Measurements from ENCODE around the gene HBG1. TPM values are rescaled to one million over a fixed set of nuclear protein-coding genes. Genes with fewer than 3 reads are reported as not detected.

The HBG1 gene
- polyA plus RNA-seq, 1 donor, result 9.7 TPM

- Histone ChIP-seq H3K27me3 (ENCODE audit: control insufficient read depth, insufficient read depth, low read length) (no peaks in the 10 kb centered on the region), H3K36me3 (ENCODE audit: control insufficient read depth, insufficient read depth, low read length) (no peaks in the 10 kb centered on the region), H3K4me1 (ENCODE audit: control insufficient read depth, insufficient read depth, low read length) (no peaks in the 10 kb centered on the region), H3K9me3 (ENCODE audit: control insufficient read depth, low read depth, low read length) (no peaks in the 10 kb centered on the region), H3K27ac (ENCODE audit: low read length) (no peak overlapping the region), H3K4me3 (ENCODE audit: low read length) (no peak overlapping the region)
- DNase-seq, result no peak
Measured at GRCh38 chr11:5239046-5239445, 10.6 kb downstream of the HBG1 start.

DNA sequence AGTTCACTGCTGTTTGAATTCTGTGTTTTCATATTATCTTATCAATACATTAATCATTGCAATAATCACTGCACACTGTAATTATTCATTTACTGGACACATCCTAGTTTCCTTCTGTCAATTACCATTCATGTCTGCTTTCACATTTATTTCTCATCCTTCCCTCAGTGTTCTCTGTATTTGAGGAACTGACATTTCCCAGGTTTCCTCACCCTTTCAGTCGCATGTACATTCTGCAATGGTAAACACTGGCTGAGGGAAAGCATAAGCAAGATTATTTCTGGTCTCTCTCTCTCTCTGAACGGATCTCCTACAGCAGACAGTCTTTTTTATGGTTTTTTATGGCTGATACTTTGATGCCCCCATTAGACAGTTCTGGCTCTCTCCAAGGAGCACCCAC lies 11.2 kb downstream of the HBG1 start:
- H3K4me3 ChIP-seq (ENCODE audit: low read length), result no peak overlapping the region
- H3K27ac ChIP-seq (ENCODE audit: low read length), result no peak overlapping the region
- H3K9me3 ChIP-seq (ENCODE audit: control insufficient read depth, low read depth, low read length), result no peaks in the 10 kb centered on the region
- 40% methylated on average over 1 of the region's 2 CpGs for WGBS (ENCODE audit: insufficient coverage, low lambda C conversion rate)
- no peaks in the 10 kb centered on the region for H3K4me1 ChIP-seq (ENCODE audit: control insufficient read depth, insufficient read depth, low read length)
- no peaks in the 10 kb centered on the region for H3K27me3 ChIP-seq (ENCODE audit: control insufficient read depth, insufficient read depth, low read length)
- DNase-seq, result no peak
- no peaks in the 10 kb centered on the region for H3K36me3 ChIP-seq (ENCODE audit: control insufficient read depth, insufficient read depth, low read length)

- no peaks in the 10 kb centered on the region for H3K36me3 ChIP-seq (ENCODE audit: control insufficient read depth, insufficient read depth, low read length)
- H3K4me3 ChIP-seq (ENCODE audit: low read length), result no peak overlapping the region
Measured at GRCh38 chr11:5237420-5237819, 12.2 kb downstream of the HBG1 start.

GRCh38 chr11:5235364-5236095 lies 14.1 kb downstream of the HBG1 start:
- Histone ChIP-seq H3K27me3 (ENCODE audit: control insufficient read depth, insufficient read depth, low read length) (no peaks in the 10 kb centered on the region), H3K9me3 (ENCODE audit: control insufficient read depth, low read depth, low read length) (no peaks in the 10 kb centered on the region), H3K4me1 (ENCODE audit: control insufficient read depth, insufficient read depth, low read length) (no peaks in the 10 kb centered on the region), H3K27ac (ENCODE audit: low read length) (no peak overlapping the region), H3K4me3 (ENCODE audit: low read length) (no peak overlapping the region), H3K36me3 (ENCODE audit: control insufficient read depth, insufficient read depth, low read length) (no peaks in the 10 kb centered on the region)
- DNase-seq, result no peak
- 92% methylated on average over 5 of the region's 5 CpGs for WGBS (ENCODE audit: insufficient coverage, low lambda C conversion rate)

More at GRCh38 chr11:5237420-5237819, 12.2 kb downstream of the HBG1 start:
- Histone ChIP-seq H3K4me1 (ENCODE audit: control insufficient read depth, insufficient read depth, low read length) (no peaks in the 10 kb centered on the region), H3K27ac (ENCODE audit: low read length) (no peak overlapping the region), H3K27me3 (ENCODE audit: control insufficient read depth, insufficient read depth, low read length) (no peaks in the 10 kb centered on the region), H3K9me3 (ENCODE audit: control insufficient read depth, low read depth, low read length) (no peaks in the 10 kb centered on the region)
- DNase-seq, result no peak
- WGBS (ENCODE audit: insufficient coverage, low lambda C conversion rate), result 100% methylated on average over 1 of the region's 2 CpGs

GRCh38 chr11:5234381-5234834 lies 15.2 kb downstream of the HBG1 start, which contains the start of gene HBD:
Gene HBD, minus strand, starts transcription at chr11:5234483. Its CDS starts 50 bp downstream, at chr11:5234433.
- no peaks in the 10 kb centered on the region for H3K4me1 ChIP-seq (ENCODE audit: control insufficient read depth, insufficient read depth, low read length)
- no peak within 1 kb of the TSS for H3K27ac ChIP-seq (ENCODE audit: low read length)
- WGBS (ENCODE audit: insufficient coverage, low lambda C conversion rate), result no CpG with 5 or more reads among the region's 2 CpGs
- H3K4me3 ChIP-seq (ENCODE audit: low read length), result no peak within 1 kb of the TSS
- H3K36me3 ChIP-seq (ENCODE audit: control insufficient read depth, insufficient read depth, low read length), result no peaks in the 10 kb centered on the region
- H3K27me3 ChIP-seq (ENCODE audit: control insufficient read depth, insufficient read depth, low read length), result no peaks in the 10 kb centered on the region
- no peaks in the 10 kb centered on the region for H3K9me3 ChIP-seq (ENCODE audit: control insufficient read depth, low read depth, low read length)
- DNase-seq, result no peak

GRCh38 chr11:5233307-5233706 lies 16.4 kb downstream of the HBG1 start:
- Histone ChIP-seq H3K27ac (ENCODE audit: low read length) (no peak overlapping the region), H3K4me3 (ENCODE audit: low read length) (no peak overlapping the region), H3K27me3 (ENCODE audit: control insufficient read depth, insufficient read depth, low read length) (no peaks in the 10 kb centered on the region), H3K9me3 (ENCODE audit: control insufficient read depth, low read depth, low read length) (no peaks in the 10 kb centered on the region), H3K4me1 (ENCODE audit: control insufficient read depth, insufficient read depth, low read length) (no peaks in the 10 kb centered on the region), H3K36me3 (ENCODE audit: control insufficient read depth, insufficient read depth, low read length) (no peaks in the 10 kb centered on the region)
- 100% methylated on average over 1 of the region's 1 CpG for WGBS (ENCODE audit: insufficient coverage, low lambda C conversion rate)
- no peak for DNase-seq

GRCh38 chr11:5232821-5233220 lies 16.8 kb downstream of the HBG1 start:
- Histone ChIP-seq H3K4me1 (ENCODE audit: control insufficient read depth, insufficient read depth, low read length) (no peaks in the 10 kb centered on the region), H3K27me3 (ENCODE audit: control insufficient read depth, insufficient read depth, low read length) (no peaks in the 10 kb centered on the region), H3K36me3 (ENCODE audit: control insufficient read depth, insufficient read depth, low read length) (no peaks in the 10 kb centered on the region), H3K9me3 (ENCODE audit: control insufficient read depth, low read depth, low read length) (no peaks in the 10 kb centered on the region), H3K27ac (ENCODE audit: low read length) (no peak overlapping the region), H3K4me3 (ENCODE audit: low read length) (no peak overlapping the region)
- WGBS (ENCODE audit: insufficient coverage, low lambda C conversion rate), result no CpG with 5 or more reads among the region's 2 CpGs
- DNase-seq, result no peak

DNA sequence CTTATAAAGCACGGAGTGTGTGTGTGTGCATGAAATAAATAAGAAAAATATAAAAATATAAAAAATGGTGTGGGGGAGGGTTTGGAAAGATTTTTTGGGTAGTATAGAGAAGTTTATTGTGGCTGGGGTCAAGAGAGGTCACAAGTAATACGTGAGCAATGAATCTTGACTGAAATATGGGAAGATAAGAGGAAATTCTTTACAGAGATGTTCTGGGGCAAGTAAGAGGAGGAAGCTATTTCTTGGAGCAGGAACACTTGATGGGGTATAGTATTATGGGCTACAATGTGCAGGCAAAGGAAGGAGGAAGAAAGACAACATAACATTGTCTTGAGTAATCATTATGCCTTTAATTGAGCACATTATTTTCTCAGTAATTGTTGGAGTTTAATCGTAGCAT lies 17.5 kb downstream of the HBG1 start:
- Histone ChIP-seq H3K36me3 (ENCODE audit: control insufficient read depth, insufficient read depth, low read length) (no peaks in the 10 kb centered on the region), H3K4me1 (ENCODE audit: control insufficient read depth, insufficient read depth, low read length) (no peaks in the 10 kb centered on the region), H3K27ac (ENCODE audit: low read length) (no peak overlapping the region), H3K27me3 (ENCODE audit: control insufficient read depth, insufficient read depth, low read length) (no peaks in the 10 kb centered on the region), H3K4me3 (ENCODE audit: low read length) (no peak overlapping the region), H3K9me3 (ENCODE audit: control insufficient read depth, low read depth, low read length) (no peaks in the 10 kb centered on the region)
- no peak for DNase-seq
- WGBS (ENCODE audit: insufficient coverage, low lambda C conversion rate), result 91% methylated on average over 2 of the region's 3 CpGs

- no peaks in the 10 kb centered on the region for H3K36me3 ChIP-seq (ENCODE audit: control insufficient read depth, insufficient read depth, low read length)
- H3K27me3 ChIP-seq (ENCODE audit: control insufficient read depth, insufficient read depth, low read length), result no peaks in the 10 kb centered on the region
- no peaks in the 10 kb centered on the region for H3K9me3 ChIP-seq (ENCODE audit: control insufficient read depth, low read depth, low read length)
- WGBS (ENCODE audit: insufficient coverage, low lambda C conversion rate), result no CpG with 5 or more reads among the region's 2 CpGs
- H3K4me1 ChIP-seq (ENCODE audit: control insufficient read depth, insufficient read depth, low read length), result no peaks in the 10 kb centered on the region
- H3K4me3 ChIP-seq (ENCODE audit: low read length), result no peak overlapping the region
- no peak overlapping the region for H3K27ac ChIP-seq (ENCODE audit: low read length)
- no peak for DNase-seq
Measured at GRCh38 chr11:5231111-5231510, 18.5 kb downstream of the HBG1 start.

GRCh38 chr11:5230266-5230665 lies 19.4 kb downstream of the HBG1 start:
- Histone ChIP-seq H3K4me3 (ENCODE audit: low read length) (no peak overlapping the region), H3K9me3 (ENCODE audit: control insufficient read depth, low read depth, low read length) (no peaks in the 10 kb centered on the region), H3K4me1 (ENCODE audit: control insufficient read depth, insufficient read depth, low read length) (no peaks in the 10 kb centered on the region), H3K36me3 (ENCODE audit: control insufficient read depth, insufficient read depth, low read length) (no peaks in the 10 kb centered on the region), H3K27me3 (ENCODE audit: control insufficient read depth, insufficient read depth, low read length) (no peaks in the 10 kb centered on the region), H3K27ac (ENCODE audit: low read length) (no peak overlapping the region)
- WGBS (ENCODE audit: insufficient coverage, low lambda C conversion rate), result 89% methylated on average over 1 of the region's 1 CpG
- no peak for DNase-seq

GRCh38 chr11:5229796-5230195 lies 19.9 kb downstream of the HBG1 start:
- Histone ChIP-seq H3K36me3 (ENCODE audit: control insufficient read depth, insufficient read depth, low read length) (no peaks in the 10 kb centered on the region), H3K4me3 (ENCODE audit: low read length) (no peak overlapping the region), H3K27ac (ENCODE audit: low read length) (no peak overlapping the region), H3K4me1 (ENCODE audit: control insufficient read depth, insufficient read depth, low read length) (no peaks in the 10 kb centered on the region), H3K9me3 (ENCODE audit: control insufficient read depth, low read depth, low read length) (no peaks in the 10 kb centered on the region), H3K27me3 (ENCODE audit: control insufficient read depth, insufficient read depth, low read length) (no peaks in the 10 kb centered on the region)
- DNase-seq, result no peak
- WGBS (ENCODE audit: insufficient coverage, low lambda C conversion rate), result 100% methylated on average over 1 of the region's 2 CpGs
